ENCODE data around the gene ACLY. TPM values are rescaled to one million over a fixed set of nuclear protein-coding genes. Genes with fewer than 3 reads are reported as not detected.

Gene ACLY
- polyA plus RNA-seq, 1 donor (not counting 4 experiments of a cell fraction or from before 2014, with no cell fraction given), result 363 TPM

- no peaks in the 10 kb centered on the region for H3K4me1 ChIP-seq (ENCODE audit: control insufficient read depth, extremely low read depth, insufficient read depth, low read length)
- no peak for FAIRE-seq
- no peak overlapping the region for H3K4me2 ChIP-seq (ENCODE audit: control insufficient read depth, extremely low read depth, insufficient read depth, low read depth, low read length)
- TF ChIP-seq EZH2 (IDR thresholded peaks at IDR 0.05; ENCODE audit: low read length), result no peak
- TF ChIP-seq, protein P1, sequence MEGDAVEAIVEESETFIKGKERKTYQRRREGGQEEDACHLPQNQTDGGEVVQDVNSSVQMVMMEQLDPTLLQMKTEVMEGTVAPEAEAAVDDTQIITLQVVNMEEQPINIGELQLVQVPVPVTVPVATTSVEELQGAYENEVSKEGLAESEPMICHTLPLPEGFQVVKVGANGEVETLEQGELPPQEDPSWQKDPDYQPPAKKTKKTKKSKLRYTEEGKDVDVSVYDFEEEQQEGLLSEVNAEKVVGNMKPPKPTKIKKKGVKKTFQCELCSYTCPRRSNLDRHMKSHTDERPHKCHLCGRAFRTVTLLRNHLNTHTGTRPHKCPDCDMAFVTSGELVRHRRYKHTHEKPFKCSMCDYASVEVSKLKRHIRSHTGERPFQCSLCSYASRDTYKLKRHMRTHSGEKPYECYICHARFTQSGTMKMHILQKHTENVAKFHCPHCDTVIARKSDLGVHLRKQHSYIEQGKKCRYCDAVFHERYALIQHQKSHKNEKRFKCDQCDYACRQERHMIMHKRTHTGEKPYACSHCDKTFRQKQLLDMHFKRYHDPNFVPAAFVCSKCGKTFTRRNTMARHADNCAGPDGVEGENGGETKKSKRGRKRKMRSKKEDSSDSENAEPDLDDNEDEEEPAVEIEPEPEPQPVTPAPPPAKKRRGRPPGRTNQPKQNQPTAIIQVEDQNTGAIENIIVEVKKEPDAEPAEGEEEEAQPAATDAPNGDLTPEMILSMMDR (optimal IDR thresholded peaks at IDR 0.05 in 1 of 3, IDR thresholded peaks at IDR 0.05 in 1 of 3, conservative IDR thresholded peaks at IDR 0.05 in 1 of 3; ENCODE audit: extremely low read depth in 1 of 3, insufficient read depth in 2 of 3, low read length in 3 of 3), result no peak
- no peak overlapping the region for H3K9ac ChIP-seq (ENCODE audit: control insufficient read depth, extremely low read depth, insufficient read depth, low read length)
- H3K36me3 ChIP-seq (ENCODE audit: control insufficient read depth in 2 of 2, extremely low read depth in 1 of 2, insufficient read depth in 2 of 2, low read length in 2 of 2), result peaks cover 63 to 73% of the 10 kb centered on the region in 2 experiments
- H3K27me3 ChIP-seq (ENCODE audit: control insufficient read depth, extremely low read depth, insufficient read depth, low read length), result no peaks in the 10 kb centered on the region
- peaks cover 9% of the 10 kb centered on the region for H3K79me2 ChIP-seq (ENCODE audit: control insufficient read depth, insufficient read depth, low read length)
- H4K20me1 ChIP-seq (ENCODE audit: control insufficient read depth, extremely low read depth, insufficient read depth, low read length), result peaks cover 3% of the 10 kb centered on the region
- H3K4me3 ChIP-seq (ENCODE audit: control insufficient read depth in 2 of 3, extremely low read depth in 1 of 3, insufficient read depth in 2 of 3, low read depth in 1 of 3, low read length in 3 of 3), result no peak overlapping the region
- DNase-seq (ENCODE audit: low read depth, low spot score), result no peak
- H3K9me1 ChIP-seq (ENCODE audit: control insufficient read depth, extremely low read depth, insufficient read depth, low read length), result peaks cover 3% of the 10 kb centered on the region
- no peak overlapping the region for H3K27ac ChIP-seq (ENCODE audit: control insufficient read depth, insufficient read depth, low read length)
- no peak overlapping the region for H2AFZ ChIP-seq (ENCODE audit: control insufficient read depth, low read length)
- dilution Hi-C loops (cut with MboI; ENCODE audit: extremely low pct_ligation_motif_present, low sequenced_read_pairs), result no loop called here
- no peaks in the 10 kb centered on the region for H3K9me3 ChIP-seq (ENCODE audit: control insufficient read depth, low read depth, low read length)
Observed at GRCh38 chr17:41901646-41902045, 17.1 kb downstream of the ACLY start.

DNA sequence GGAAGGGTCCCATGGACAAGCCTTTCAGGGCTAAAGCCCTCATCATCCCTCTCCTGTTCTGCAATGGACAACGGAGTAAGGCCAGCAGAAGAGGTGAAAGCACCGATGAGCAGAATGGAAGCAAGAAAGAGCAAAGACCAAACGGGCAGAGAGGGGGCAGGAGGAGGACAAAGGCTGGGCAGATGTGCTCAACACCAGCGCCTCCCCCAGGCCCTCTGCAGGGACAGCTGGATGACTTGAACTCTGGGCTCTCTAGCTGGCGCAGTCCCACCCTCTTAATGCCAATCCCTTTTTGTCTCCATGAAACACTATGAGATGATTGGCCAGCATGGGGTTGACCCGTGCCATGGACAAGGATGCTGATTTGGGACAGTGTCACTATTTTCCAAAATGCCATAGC lies 22.0 kb downstream of the ACLY start:
- Histone ChIP-seq H3K79me2 (ENCODE audit: control insufficient read depth, insufficient read depth, low read length) (peaks cover 12% of the 10 kb centered on the region), H3K9me3 (ENCODE audit: control insufficient read depth, low read depth, low read length) (no peaks in the 10 kb centered on the region), H2AFZ (ENCODE audit: control insufficient read depth, low read length) (no peak overlapping the region), H3K4me3 (ENCODE audit: control insufficient read depth in 2 of 3, extremely low read depth in 1 of 3, insufficient read depth in 2 of 3, low read depth in 1 of 3, low read length in 3 of 3) (no peak overlapping the region), H3K27ac (ENCODE audit: control insufficient read depth, insufficient read depth, low read length) (no peak overlapping the region), H4K20me1 (ENCODE audit: control insufficient read depth, extremely low read depth, insufficient read depth, low read length) (peaks cover 10% of the 10 kb centered on the region), H3K9ac (ENCODE audit: control insufficient read depth, extremely low read depth, insufficient read depth, low read length) (no peak overlapping the region), H3K27me3 (ENCODE audit: control insufficient read depth, extremely low read depth, insufficient read depth, low read length) (no peaks in the 10 kb centered on the region), H3K9me1 (ENCODE audit: control insufficient read depth, extremely low read depth, insufficient read depth, low read length) (no peaks in the 10 kb centered on the region), H3K4me1 (ENCODE audit: control insufficient read depth, extremely low read depth, insufficient read depth, low read length) (no peaks in the 10 kb centered on the region), H3K4me2 (ENCODE audit: control insufficient read depth, extremely low read depth, insufficient read depth, low read depth, low read length) (no peak overlapping the region), H3K36me3 (ENCODE audit: control insufficient read depth in 2 of 2, extremely low read depth in 1 of 2, insufficient read depth in 2 of 2, low read length in 2 of 2) (peaks cover 71 to 73% of the 10 kb centered on the region in 2 experiments)
- FAIRE-seq, result no peak
- DNase-seq (ENCODE audit: low read depth, low spot score), result no peak
- dilution Hi-C loops (cut with MboI; ENCODE audit: extremely low pct_ligation_motif_present, low sequenced_read_pairs), result no loop called here
- TF ChIP-seq, protein P1 (optimal IDR thresholded peaks at IDR 0.05 in 1 of 3, IDR thresholded peaks at IDR 0.05 in 1 of 3, conservative IDR thresholded peaks at IDR 0.05 in 1 of 3; ENCODE audit: extremely low read depth in 1 of 3, insufficient read depth in 2 of 3, low read length in 3 of 3), result no peak
- TF ChIP-seq EZH2 (IDR thresholded peaks at IDR 0.05; ENCODE audit: low read length), result no peak
